ENCODE measurements around the gene FGF3. TPM values are rescaled to one million over a fixed set of nuclear protein-coding genes. Genes with fewer than 3 reads are reported as not detected.

FGF3 gene
- total RNA-seq, 2 experiments from 2014 or later = not detected

DNA sequence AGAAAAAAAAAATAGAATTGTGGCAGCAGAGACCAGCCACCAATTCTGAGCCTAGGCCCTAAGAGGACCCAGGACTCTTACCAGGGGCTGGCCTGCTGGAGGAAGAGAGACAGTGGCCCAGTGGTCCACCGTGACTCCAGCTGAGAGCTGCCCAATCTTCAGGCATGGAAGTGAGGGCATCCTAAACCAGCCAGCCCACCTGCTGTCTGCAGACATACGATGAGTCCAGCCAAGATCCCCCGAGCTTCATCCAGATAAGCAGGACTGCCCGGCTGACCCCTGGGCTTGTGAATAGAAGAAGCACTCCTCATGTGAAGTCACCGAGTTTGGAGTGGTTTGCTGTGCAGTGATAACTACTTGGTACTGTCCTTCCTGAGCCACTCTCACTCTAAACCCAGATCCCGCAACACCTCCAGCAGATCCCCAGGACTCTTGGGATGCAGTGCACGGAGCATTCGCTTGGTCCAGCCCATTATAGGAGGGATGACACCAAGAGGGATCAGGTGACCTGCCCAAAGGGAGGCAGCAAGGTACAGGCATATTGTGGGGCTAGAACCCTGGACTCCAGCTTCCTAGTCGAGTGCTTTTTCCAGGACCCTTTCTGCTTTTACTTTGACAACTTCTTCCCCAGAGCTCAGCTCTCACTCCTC lies 41.7 kb upstream of the FGF3 start:
- no peak overlapping the region for H3K4me3 Mint-ChIP-seq
- DNase-seq = no peak
- H3K4me1 Mint-ChIP-seq = no peaks in the 10 kb centered on the region
- H3K36me3 Mint-ChIP-seq (ENCODE audit: low read depth) = no peaks in the 10 kb centered on the region
- H3K9me3 Mint-ChIP-seq = no peaks in the 10 kb centered on the region
- ChIA-PET CTCF (no interaction called here), POLR2A (no interaction called here)
- H3K27ac Mint-ChIP-seq = no peak overlapping the region
- peaks cover 23% of the 10 kb centered on the region for H3K27me3 Mint-ChIP-seq

DNA sequence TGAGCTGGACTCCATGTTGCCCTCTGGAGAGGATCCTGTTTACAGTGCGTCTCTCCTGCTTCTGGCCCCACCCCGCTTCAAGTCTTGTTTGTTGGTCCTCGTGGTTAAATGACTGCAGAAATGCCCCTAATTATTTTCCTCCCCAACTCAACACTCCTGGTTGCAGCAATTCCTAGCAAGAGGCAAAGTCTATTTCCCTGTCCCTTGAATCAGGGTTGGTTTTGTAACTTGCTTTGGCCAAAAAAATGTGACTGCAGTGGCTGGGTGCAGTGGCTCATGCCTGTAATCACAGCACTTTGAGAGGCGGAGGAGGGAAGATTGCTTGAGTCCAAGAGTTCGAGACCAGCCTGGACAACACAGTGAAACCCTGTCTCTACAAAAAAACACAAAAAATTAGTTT lies 41.0 kb upstream of the FGF3 start:
- H3K27me3 Mint-ChIP-seq = peaks cover 23% of the 10 kb centered on the region
- ChIA-PET POLR2A (no interaction called here), CTCF (no interaction called here)
- H3K4me1 Mint-ChIP-seq = no peaks in the 10 kb centered on the region
- H3K36me3 Mint-ChIP-seq (ENCODE audit: low read depth) = no peaks in the 10 kb centered on the region
- no peaks in the 10 kb centered on the region for H3K9me3 Mint-ChIP-seq
- no peak overlapping the region for H3K4me3 Mint-ChIP-seq
- no peak overlapping the region for H3K27ac Mint-ChIP-seq
- DNase-seq = no peak

DNA sequence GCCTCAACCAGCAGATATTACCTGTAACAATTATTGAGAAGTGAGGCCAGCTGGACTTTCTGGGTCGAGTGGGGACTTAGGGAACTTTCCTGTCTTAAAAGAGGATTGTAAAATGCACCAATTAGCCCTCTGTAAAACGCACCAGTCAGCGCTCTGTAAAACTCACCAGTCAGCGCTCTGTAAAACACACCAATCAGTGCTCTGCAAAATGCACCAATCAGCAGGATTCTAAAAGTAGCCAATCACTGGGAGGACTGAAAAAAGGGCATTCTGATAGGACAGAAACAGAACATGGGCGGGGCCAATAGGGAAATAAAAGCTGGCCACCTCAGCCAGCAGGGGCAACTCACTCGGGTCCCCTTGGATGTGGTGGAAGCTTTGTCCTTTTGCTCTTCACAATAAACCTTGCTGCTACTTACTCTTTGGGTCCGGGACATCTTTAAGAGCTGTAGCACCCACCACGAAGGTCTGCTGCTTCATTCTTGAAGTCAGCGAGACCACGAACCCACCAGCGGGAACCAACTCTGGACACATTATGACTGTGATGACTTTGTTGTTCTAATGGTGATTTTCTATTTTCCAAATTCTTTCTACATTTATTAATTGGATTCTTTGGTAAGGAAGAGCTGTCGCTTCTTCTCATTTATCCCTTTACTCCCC lies 40.2 kb upstream of the FGF3 start:
- CTCF ChIA-PET = no interaction called here
- H3K27ac Mint-ChIP-seq = no peak overlapping the region
- H3K9me3 Mint-ChIP-seq = no peaks in the 10 kb centered on the region
- POLR2A ChIA-PET = no interaction called here
- no peaks in the 10 kb centered on the region for H3K36me3 Mint-ChIP-seq (ENCODE audit: low read depth)
- no peaks in the 10 kb centered on the region for H3K4me1 Mint-ChIP-seq
- H3K27me3 Mint-ChIP-seq = peaks cover 25% of the 10 kb centered on the region
- no peak overlapping the region for H3K4me3 Mint-ChIP-seq
- no peak for DNase-seq

DNA sequence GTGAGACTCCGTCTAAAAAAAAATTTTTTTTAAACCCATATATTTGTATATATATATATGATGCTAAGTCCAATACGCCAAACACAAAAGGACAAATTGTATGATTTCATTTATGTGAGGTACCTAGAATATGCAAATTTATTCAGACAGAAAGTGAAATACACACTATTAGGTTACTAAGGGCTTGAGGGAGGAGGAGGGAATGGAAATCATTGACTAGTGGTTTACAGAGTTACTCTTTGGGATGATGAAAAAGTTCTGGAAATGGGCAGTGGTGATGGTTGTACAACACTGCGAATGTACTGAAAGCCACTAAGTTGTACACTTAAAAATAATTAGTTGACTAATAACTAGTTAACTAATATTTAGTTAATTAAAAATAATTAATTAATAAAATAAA lies 36.2 kb upstream of the FGF3 start:
- POLR2A ChIA-PET = interaction anchor here (0.7 kb wide), 1 partner anchor 91 kb away, joined by 3 read pairs; no protein-coding TSS in a partner anchor
- H3K27me3 Mint-ChIP-seq = peaks cover 34% of the 10 kb centered on the region
- no peak for DNase-seq
- no peak overlapping the region for H3K4me3 Mint-ChIP-seq
- no peak overlapping the region for H3K27ac Mint-ChIP-seq
- no peaks in the 10 kb centered on the region for H3K36me3 Mint-ChIP-seq (ENCODE audit: low read depth)
- CTCF ChIA-PET = no interaction called here
- H3K9me3 Mint-ChIP-seq = peaks cover 3% of the 10 kb centered on the region
- no peaks in the 10 kb centered on the region for H3K4me1 Mint-ChIP-seq

DNA sequence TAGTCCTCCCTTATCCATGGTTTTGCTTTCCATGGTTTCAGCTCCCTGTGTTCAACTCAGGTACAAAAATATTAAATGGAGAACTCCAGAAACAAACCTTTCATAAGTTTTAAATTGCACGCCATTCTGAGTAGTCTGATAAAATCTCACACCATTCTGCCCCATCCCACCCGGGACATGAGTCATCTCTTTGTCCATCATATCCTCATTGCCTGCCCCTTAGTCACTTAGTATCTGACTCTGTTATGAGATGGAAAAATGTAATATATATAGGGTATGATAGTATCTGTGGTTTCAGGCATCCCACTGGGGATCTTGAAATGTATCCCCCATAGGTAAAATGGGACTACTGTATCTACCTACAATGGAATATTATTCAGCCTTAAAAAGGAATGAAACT lies 35.5 kb upstream of the FGF3 start:
- peaks cover 3% of the 10 kb centered on the region for H3K9me3 Mint-ChIP-seq
- peaks cover 35% of the 10 kb centered on the region for H3K27me3 Mint-ChIP-seq
- no peak overlapping the region for H3K4me3 Mint-ChIP-seq
- no peak overlapping the region for H3K27ac Mint-ChIP-seq
- no peaks in the 10 kb centered on the region for H3K36me3 Mint-ChIP-seq (ENCODE audit: low read depth)
- no peaks in the 10 kb centered on the region for H3K4me1 Mint-ChIP-seq
- ChIA-PET POLR2A (no interaction called here), CTCF (interaction anchor here (0.7 to 0.8 kb wide), 2 partner anchors 15 to 430 kb away, joined by 3 to 9 read pairs; no protein-coding TSS in a partner anchor)
- DNase-seq = no peak

DNA sequence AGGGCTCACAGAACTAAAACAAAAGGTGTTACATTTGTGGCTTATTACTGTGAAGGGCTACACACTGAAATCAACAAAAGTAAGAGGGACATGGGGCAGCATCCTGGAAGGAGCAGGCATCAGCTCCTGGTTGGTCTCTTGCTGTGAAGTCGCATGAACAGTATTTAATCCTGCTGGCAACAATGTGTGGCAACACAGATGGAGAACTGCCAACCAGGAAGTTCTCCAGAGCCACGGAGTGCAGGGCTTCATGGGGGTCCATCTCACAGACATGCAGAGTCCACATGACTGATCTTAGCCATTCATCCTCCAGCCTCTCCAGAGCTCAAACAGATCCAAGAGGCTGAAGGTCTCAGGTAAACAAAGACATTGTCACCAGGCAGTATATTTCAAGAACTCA lies 32.8 kb upstream of the FGF3 start:
- H3K27me3 Mint-ChIP-seq = peaks cover 32% of the 10 kb centered on the region
- H3K36me3 Mint-ChIP-seq (ENCODE audit: low read depth) = no peaks in the 10 kb centered on the region
- H3K9me3 Mint-ChIP-seq = peaks cover 3% of the 10 kb centered on the region
- no peak overlapping the region for H3K4me3 Mint-ChIP-seq
- no peak overlapping the region for H3K27ac Mint-ChIP-seq
- ChIA-PET POLR2A (no interaction called here), CTCF (no interaction called here)
- no peak for DNase-seq
- no peaks in the 10 kb centered on the region for H3K4me1 Mint-ChIP-seq

DNA sequence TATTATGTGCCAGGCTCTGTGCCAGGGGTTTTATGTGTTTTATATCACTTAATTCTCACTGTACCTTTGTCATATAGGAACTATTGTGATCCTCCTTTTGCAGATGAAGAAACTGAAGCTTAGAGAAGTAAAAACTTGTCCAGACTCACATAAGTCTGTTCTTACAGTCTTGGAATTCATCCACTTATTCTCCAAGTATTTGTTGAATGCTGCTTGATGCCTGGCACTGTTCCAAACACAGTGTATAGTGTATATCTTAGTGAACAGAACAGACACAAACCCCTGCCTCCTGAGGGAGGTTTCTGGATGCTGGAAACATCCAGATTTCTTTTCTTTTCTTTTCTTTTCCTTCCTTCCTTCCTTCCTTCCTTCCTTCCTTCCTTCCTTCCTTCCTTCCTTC lies 29.0 kb upstream of the FGF3 start:
- POLR2A ChIA-PET = no interaction called here
- Mint-ChIP-seq H3K4me1 (no peaks in the 10 kb centered on the region), H3K4me3 (no peak overlapping the region), H3K27me3 (peaks cover 24% of the 10 kb centered on the region), H3K9me3 (peaks cover 3% of the 10 kb centered on the region), H3K27ac (no peak overlapping the region), H3K36me3 (ENCODE audit: low read depth) (no peaks in the 10 kb centered on the region)
- no peak for DNase-seq
- CTCF ChIA-PET = no interaction called here

DNA sequence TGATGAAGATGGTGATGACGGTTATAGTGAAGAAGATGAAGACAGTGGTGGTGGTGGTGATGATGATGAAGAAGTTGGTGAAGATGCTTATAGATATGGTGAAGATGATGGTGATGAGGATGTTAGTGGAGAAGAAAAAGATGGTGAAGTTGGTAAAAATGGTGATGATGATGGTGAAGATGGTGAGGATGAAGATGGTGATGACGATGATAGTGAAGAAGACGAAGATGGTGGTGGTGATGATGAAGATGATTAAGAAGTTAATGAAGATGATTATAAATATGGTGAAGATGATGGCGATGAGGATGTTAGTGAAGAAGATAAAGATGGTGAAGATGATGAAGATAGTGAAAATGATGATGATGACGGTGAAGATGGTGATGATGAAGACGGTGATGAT lies 25.2 kb upstream of the FGF3 start:
- Mint-ChIP-seq H3K27me3 (peaks cover 13% of the 10 kb centered on the region), H3K4me1 (no peaks in the 10 kb centered on the region), H3K27ac (no peak overlapping the region), H3K36me3 (ENCODE audit: low read depth) (no peaks in the 10 kb centered on the region), H3K9me3 (peaks cover 7% of the 10 kb centered on the region), H3K4me3 (no peak overlapping the region)
- ChIA-PET POLR2A (no interaction called here), CTCF (no interaction called here)
- DNase-seq = no peak

DNA sequence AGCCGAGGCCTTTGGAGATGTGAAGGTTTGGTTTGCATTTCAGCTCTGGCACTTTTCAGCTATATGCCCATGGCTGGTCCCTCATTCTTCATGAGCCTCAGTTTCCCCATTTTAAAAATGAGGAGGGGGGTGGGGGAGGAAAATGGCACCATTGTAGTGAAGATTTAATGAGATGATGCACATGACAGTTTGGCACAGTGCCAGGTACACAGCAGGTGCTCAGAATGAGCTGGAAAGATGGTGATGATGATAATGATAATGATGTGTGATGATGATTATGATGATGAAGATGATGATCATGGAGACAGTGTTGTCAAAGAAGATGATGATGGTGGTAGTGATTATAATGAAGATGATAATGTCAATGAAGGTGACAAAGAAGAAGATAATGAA lies 24.3 kb upstream of the FGF3 start:
- Mint-ChIP-seq H3K27ac (no peak overlapping the region), H3K9me3 (peaks cover 7% of the 10 kb centered on the region), H3K36me3 (ENCODE audit: low read depth) (no peaks in the 10 kb centered on the region), H3K4me1 (no peaks in the 10 kb centered on the region), H3K27me3 (peaks cover 9% of the 10 kb centered on the region), H3K4me3 (no peak overlapping the region)
- CTCF ChIA-PET = no interaction called here
- POLR2A ChIA-PET = no interaction called here
- no peak for DNase-seq

DNA sequence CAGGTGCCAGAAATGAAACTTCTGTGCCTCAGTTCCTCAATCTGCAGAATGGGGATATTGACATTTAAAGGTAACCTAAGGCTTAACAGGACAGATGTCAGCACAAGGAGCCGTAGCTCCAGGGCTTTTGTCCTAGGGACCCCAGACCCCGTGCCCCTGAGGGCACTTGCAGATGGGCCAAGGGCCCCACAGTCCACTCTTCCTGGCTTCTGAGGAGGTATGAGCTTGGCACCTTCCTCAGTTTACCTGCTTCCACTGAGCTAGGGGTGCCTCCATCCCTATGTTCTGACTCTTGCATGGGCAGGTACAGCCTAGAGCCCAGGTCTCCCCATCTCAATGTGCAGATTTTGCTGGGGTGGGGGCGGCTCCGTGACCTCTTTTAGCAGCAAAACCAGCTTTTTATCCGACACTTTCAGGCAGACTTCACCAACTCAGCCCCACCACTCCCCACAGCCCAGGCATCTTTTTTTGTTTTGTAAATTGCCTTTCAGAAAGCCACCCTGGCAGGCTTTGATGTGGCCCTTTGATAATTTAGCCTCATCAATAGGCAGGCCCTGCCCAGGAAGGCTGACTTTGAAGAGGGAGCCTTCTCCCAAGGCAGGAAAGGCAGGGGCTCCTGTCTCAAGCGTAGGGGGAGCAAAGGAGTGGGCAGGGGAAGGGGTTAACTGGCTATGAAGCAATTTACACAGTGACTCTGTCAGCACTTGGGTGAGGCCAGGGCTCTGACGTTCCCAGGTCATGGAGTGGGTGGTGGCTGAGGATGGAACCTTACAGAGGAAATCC lies 23.7 kb upstream of the FGF3 start:
- Mint-ChIP-seq H3K9me3 (peaks cover 7% of the 10 kb centered on the region), H3K36me3 (ENCODE audit: low read depth) (no peaks in the 10 kb centered on the region), H3K4me3 (no peak overlapping the region), H3K4me1 (no peaks in the 10 kb centered on the region), H3K27ac (no peak overlapping the region), H3K27me3 (peaks cover 9% of the 10 kb centered on the region)
- no peak for DNase-seq
- ChIA-PET POLR2A (no interaction called here), CTCF (interaction anchor here (0.6 kb wide), 1 partner anchor 328 kb away, joined by 3 read pairs; no protein-coding TSS in a partner anchor)

DNA sequence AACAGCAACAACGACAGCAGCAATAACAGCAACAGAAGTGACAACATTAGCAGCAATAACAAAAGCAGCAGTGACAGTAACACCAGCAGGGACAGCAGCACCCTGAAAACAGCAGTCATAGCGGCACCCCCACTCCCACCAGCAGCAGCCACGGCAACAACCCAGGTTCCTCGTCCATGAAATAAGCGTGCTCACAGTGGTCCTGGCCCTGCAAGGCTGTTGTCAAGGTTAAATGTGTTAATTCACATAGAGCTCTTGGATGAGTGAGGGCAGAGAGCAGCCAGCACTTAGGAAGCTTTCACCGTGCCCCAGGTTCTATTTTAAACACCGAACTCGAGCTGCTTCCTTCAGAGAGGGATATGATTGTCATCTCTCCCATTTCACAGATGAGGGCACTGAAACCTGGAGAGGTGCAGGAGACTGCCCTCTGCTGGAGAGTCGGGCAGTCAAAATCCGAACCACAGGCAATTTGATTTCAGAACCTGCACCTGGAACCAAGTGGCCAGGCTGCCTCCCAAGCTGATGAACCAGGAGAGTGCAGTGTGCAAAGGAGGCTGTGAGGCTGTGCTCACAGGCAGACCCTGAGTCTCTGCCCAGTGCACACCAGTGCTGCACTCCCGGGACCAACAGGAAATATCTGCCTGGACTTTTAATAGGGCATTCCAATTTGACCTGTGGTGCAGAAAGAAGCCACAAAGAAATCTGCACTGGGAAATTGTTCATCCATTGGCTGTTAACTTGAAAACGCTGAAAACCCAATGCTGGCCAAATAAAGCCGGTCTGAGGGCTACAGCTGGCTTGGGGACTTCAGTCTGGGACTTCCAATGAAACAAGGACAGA lies 22.9 kb upstream of the FGF3 start:
- peaks cover 7% of the 10 kb centered on the region for H3K9me3 Mint-ChIP-seq
- peak; percentile 27 for DNase-seq
- H3K27me3 Mint-ChIP-seq = peaks cover 4% of the 10 kb centered on the region
- H3K4me1 Mint-ChIP-seq = no peaks in the 10 kb centered on the region
- H3K27ac Mint-ChIP-seq = no peak overlapping the region
- ChIA-PET CTCF (interaction anchor here (0.6 kb wide), 1 partner anchor 329 kb away, joined by 3 read pairs; no protein-coding TSS in a partner anchor), POLR2A (no interaction called here)
- no peaks in the 10 kb centered on the region for H3K36me3 Mint-ChIP-seq (ENCODE audit: low read depth)
- H3K4me3 Mint-ChIP-seq = no peak overlapping the region

DNA sequence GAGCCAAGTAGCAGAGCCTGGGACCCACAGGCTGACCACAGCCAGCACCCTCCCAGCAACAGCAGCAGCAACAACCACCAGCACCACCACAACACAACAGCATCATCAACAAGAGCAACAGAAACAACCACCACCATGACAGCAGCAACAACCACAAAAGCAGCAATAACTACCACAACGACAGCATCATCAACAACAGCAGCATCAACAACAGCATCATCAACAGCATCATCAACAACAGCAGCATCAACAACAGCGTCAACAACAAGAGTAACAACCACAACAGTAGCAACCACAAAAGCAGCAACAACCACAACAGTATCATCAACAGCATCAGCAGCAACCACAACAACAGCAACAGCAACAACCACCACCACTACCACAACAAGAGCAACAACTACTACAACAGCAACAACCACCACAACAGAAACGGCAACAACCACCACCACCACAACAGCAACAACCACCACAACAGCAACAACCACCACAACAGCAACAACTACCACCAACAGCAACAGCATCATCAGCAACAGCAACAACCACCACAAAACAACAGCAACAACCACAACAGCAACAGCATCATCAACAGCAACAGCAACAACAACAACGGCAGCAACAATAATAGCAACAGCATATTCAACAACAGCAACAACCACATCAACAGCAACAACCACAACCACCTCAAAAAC lies 22.1 kb upstream of the FGF3 start:
- no peaks in the 10 kb centered on the region for H3K4me1 Mint-ChIP-seq
- H3K27me3 Mint-ChIP-seq = peaks cover 5% of the 10 kb centered on the region
- no peak overlapping the region for H3K27ac Mint-ChIP-seq
- DNase-seq = no peak
- H3K36me3 Mint-ChIP-seq (ENCODE audit: low read depth) = no peaks in the 10 kb centered on the region
- no peak overlapping the region for H3K4me3 Mint-ChIP-seq
- POLR2A ChIA-PET = no interaction called here
- peaks cover 7% of the 10 kb centered on the region for H3K9me3 Mint-ChIP-seq
- CTCF ChIA-PET = no interaction called here
